Nucleus accumbens (tissue), 56 donors: ENCODE measurements around the gene MAP4K4.
A peak's percentile ranks its signal among the peaks of the same experiment; 100 is the strongest.

Source experiments
- DNase-seq, 56 donors: peaks; one replicate each; lab custom pipeline; 2025; lab: John Stamatoyannopoulos, UW

The MAP4K4 gene

GRCh38 chr2:101854877-101855276 lies 157.4 kb downstream of the MAP4K4 start:
- DNase-seq, result peak in 2 of 56 donors; percentile 23 to 52

GRCh38 chr2:101855776-101856175 lies 158.3 kb downstream of the MAP4K4 start:
- DNase-seq, result no peak

- no peak for DNase-seq
These were observed 160.7 kb downstream of the MAP4K4 start for GRCh38 chr2:101858246-101858645.

- DNase-seq, result no peak
These were observed 161.4 kb downstream of the MAP4K4 start for GRCh38 chr2:101858910-101859309.

GRCh38 chr2:101859604-101860003 lies 162.1 kb downstream of the MAP4K4 start:
- DNase-seq, result no peak

GRCh38 chr2:101860157-101860556 lies 162.7 kb downstream of the MAP4K4 start:
- DNase-seq, result no peak

- DNase-seq, result no peak
These were observed 163.3 kb downstream of the MAP4K4 start for GRCh38 chr2:101860782-101861181.

GRCh38 chr2:101861382-101861781 lies 163.9 kb downstream of the MAP4K4 start:
- DNase-seq, result no peak

GRCh38 chr2:101863534-101863933 lies 166.0 kb downstream of the MAP4K4 start:
- DNase-seq, result no peak

GRCh38 chr2:101864426-101864825 lies 166.9 kb downstream of the MAP4K4 start:
- DNase-seq, result no peak

GRCh38 chr2:101868525-101868924 lies 171.0 kb downstream of the MAP4K4 start:
- no peak for DNase-seq

- DNase-seq, result no peak
These were observed 172.0 kb downstream of the MAP4K4 start for GRCh38 chr2:101869527-101869926.

- no peak for DNase-seq
These were observed 172.9 kb downstream of the MAP4K4 start for GRCh38 chr2:101870444-101870843.

GRCh38 chr2:101871480-101871879 lies 174.0 kb downstream of the MAP4K4 start:
- DNase-seq, result no peak

- no peak for DNase-seq
These were observed 175.0 kb downstream of the MAP4K4 start for GRCh38 chr2:101872480-101872879.

- no peak for DNase-seq
These were observed 176.0 kb downstream of the MAP4K4 start for GRCh38 chr2:101873543-101873942.

GRCh38 chr2:101874069-101874468 lies 176.6 kb downstream of the MAP4K4 start:
- DNase-seq, result no peak

- no peak for DNase-seq
These were observed 182.0 kb downstream of the MAP4K4 start for GRCh38 chr2:101879466-101879865.

GRCh38 chr2:101881131-101881530 lies 183.6 kb downstream of the MAP4K4 start:
- DNase-seq, result no peak

- no peak for DNase-seq
These were observed 185.3 kb downstream of the MAP4K4 start for GRCh38 chr2:101882769-101883307.

GRCh38 chr2:101883860-101884259 lies 186.4 kb downstream of the MAP4K4 start:
- DNase-seq, result no peak

- no peak for DNase-seq
These were observed 186.9 kb downstream of the MAP4K4 start for GRCh38 chr2:101884423-101884822.

- DNase-seq, result no peak
These were observed 189.8 kb downstream of the MAP4K4 start for GRCh38 chr2:101887328-101887727.
